Neural cell (in vitro differentiated cells): ENCODE results near the gene PBOV1. TPM values are rescaled to one million over a fixed set of nuclear protein-coding genes. Genes with fewer than 3 reads are reported as not detected.

Experiments used
- H2AFZ ChIP-seq: fragments of 200-600, 300-800 bp; sonication (generic), shearing (Covaris generic); 2 replicates; pipeline ENCODE4 v1.6.0; 2014; ENCODE audit warnings: low read depth, mild to moderate bottlenecking, antibody characterized with exemption, low read length, moderate library complexity
- H3F3A ChIP-seq: fragments of 200-600 bp; shearing (Covaris generic); 2 replicates; pipeline ENCODE4 v1.6.1; 2016; ENCODE audit warnings: mild to moderate bottlenecking, moderate library complexity, mixed read lengths, antibody characterized with exemption, low read length; ENCODE audit not compliant: insufficient read depth, poor library complexity, severe bottlenecking
- H3K27ac ChIP-seq: fragments of 200-600, 300-800 bp; sonication (generic), shearing (Covaris generic); 2 replicates; pipeline ENCODE4 v1.5.1; 2014; ENCODE audit warnings: mild to moderate bottlenecking, low read length, moderate library complexity
- H3K27me3 ChIP-seq: fragments of 300-800, 200-600 bp; sonication (generic), shearing (Covaris generic); 2 replicates; pipeline ENCODE4 v1.6.0; 2014; ENCODE audit warnings: mild to moderate bottlenecking, low read depth, low read length, moderate library complexity; ENCODE audit not compliant: insufficient read depth
- H3K36me3 ChIP-seq: fragments of 300-800, 200-600 bp; sonication (generic), shearing (Covaris generic); 2 replicates; pipeline ENCODE4 v1.5.1; 2014; ENCODE audit warnings: mild to moderate bottlenecking, antibody characterized with exemption, low read length, moderate library complexity; ENCODE audit not compliant: insufficient read depth
- H3K4me2 ChIP-seq: fragments of 300-800, 200-600 bp; sonication (generic), shearing (Covaris generic); 2 replicates; pipeline ENCODE4 v1.6.0; 2014; ENCODE audit warnings: mild to moderate bottlenecking, low read length
- H3K4me3 ChIP-seq: fragments of 300-800, 200-600 bp; sonication (generic), shearing (Covaris generic); 2 replicates; pipeline ENCODE4 v1.5.1; 2014; ENCODE audit warnings: mild to moderate bottlenecking, low read length, moderate library complexity
- H3K79me2 ChIP-seq: fragments of 200-600 bp; shearing (Covaris generic); replicated peaks from 2 replicates; pipeline ENCODE4 v1.6.0; 2014; ENCODE audit warnings: mild to moderate bottlenecking, low read length, moderate library complexity; ENCODE audit not compliant: insufficient read depth
- H3K9ac ChIP-seq: fragments of 300-800, 200-600 bp; sonication (generic), shearing (Covaris generic); 2 replicates; pipeline ENCODE4 v1.6.1; 2016; ENCODE audit warnings: mild to moderate bottlenecking, low read length, mixed read lengths
- H3K9me2 ChIP-seq: fragments of 200-600 bp; shearing (Covaris generic); 2 replicates; pipeline ENCODE4 v1.6.1; 2016; ENCODE audit warnings: mild to moderate bottlenecking, low read length, mixed read lengths; ENCODE audit not compliant: insufficient read depth
- H3K9me3 ChIP-seq: fragments of 200-600, 300-800 bp; sonication (generic), shearing (Covaris generic); 2 replicates; pipeline ENCODE4 v1.6.1; 2016; ENCODE audit warnings: mild to moderate bottlenecking, mixed run types, low read length, moderate library complexity, mixed read lengths
- H4K20me1 ChIP-seq: fragments of 200-600 bp; shearing (Covaris generic); 2 replicates; pipeline ENCODE4 v1.6.1; 2016; ENCODE audit warnings: mild to moderate bottlenecking, mixed run types; ENCODE audit not compliant: insufficient read depth
- EP300 ChIP-seq: fragments of 450-650 bp; conservative IDR thresholded peaks from 2 replicates; pipeline ENCODE4 v1.6.1; 2014; ENCODE audit warnings: antibody characterized with exemption, mild to moderate bottlenecking, moderate library complexity; ENCODE audit not compliant: poor library complexity, severe bottlenecking
- EZH2 ChIP-seq: fragments of 200-600, 300-800 bp; shearing (Covaris generic), sonication (generic); IDR thresholded peaks from 2 replicates; pipeline ENCODE4 v1.6.1; 2014; ENCODE audit warnings: antibody characterized with exemption, low read length, borderline replicate concordance, mild to moderate bottlenecking; ENCODE audit not compliant: insufficient read depth, poor library complexity, severe bottlenecking
- MXI1 ChIP-seq: fragments of 450-650 bp; conservative IDR thresholded peaks from 2 replicates; pipeline ENCODE4 v1.6.1; 2014; ENCODE audit warnings: antibody characterized with exemption, mild to moderate bottlenecking; ENCODE audit not compliant: poor library complexity, severe bottlenecking
- POLR2AphosphoS5 ChIP-seq: IDR thresholded peaks from 2 replicates; pipeline ENCODE4 v1.6.1; 2012
- RAD21 ChIP-seq: fragments of 450-650 bp; conservative IDR thresholded peaks from 2 replicates; pipeline ENCODE4 v1.6.1; 2014; ENCODE audit warnings: antibody characterized with exemption, mild to moderate bottlenecking, moderate library complexity
- REST ChIP-seq: IDR thresholded peaks from 2 replicates; pipeline ENCODE4 v1.6.1; 2012; ENCODE audit warnings: borderline replicate concordance
- SMC3 ChIP-seq: fragments of 450-650 bp; conservative IDR thresholded peaks from 2 replicates; pipeline ENCODE4 v1.6.1; 2014; ENCODE audit warnings: antibody characterized with exemption, mild to moderate bottlenecking, moderate library complexity; ENCODE audit not compliant: poor library complexity
- TAF1 ChIP-seq: IDR thresholded peaks from 2 replicates; pipeline ENCODE4 v1.6.1; 2012; ENCODE audit warnings: low read depth
- polyA plus RNA-seq: library from polyadenylated mRNA; depleted of rRNA; stranded (reverse); fragments of >200 nt; gene quantifications from 2 replicates; pipeline ENCODE4 v1.2.3, GENCODE V29; 2014
- TF ChIP-seq, protein P1 (sequence below): fragments of 450-650 bp; IDR thresholded peaks from 2 replicates; pipeline ENCODE4 v1.5.1; 2014; ENCODE audit warnings: antibody characterized with exemption, mild to moderate bottlenecking, moderate library complexity; ENCODE audit not compliant: poor library complexity, severe bottlenecking

The PBOV1 gene
- polyA plus RNA-seq, 1 donor from 2014 or later = not detected

DNA sequence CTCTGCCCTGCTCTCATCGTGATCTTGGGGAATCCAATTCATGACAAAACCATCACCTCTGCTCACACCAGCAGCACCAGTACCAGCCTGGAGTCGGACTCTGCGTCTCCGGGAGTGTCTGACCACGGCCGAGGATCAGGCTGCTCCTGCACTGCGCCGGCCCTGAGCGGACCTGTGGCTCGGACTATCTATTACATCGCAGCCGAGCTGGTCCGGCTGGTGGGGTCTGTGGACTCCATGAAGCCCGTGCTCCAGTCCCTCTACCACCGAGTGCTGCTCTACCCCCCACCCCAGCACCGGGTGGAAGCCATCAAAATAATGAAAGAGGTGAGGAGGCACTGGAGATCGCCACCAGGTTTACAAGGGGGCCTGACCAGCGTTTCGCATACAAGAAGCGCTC lies 37.2 kb upstream of the PBOV1 start:
- Histone ChIP-seq H3K4me2 (no peak overlapping the region), H3K9me3 (no peaks in the 10 kb centered on the region), H2AFZ (no peak overlapping the region), H3K27me3 (no peaks in the 10 kb centered on the region), H3K36me3 (no peaks in the 10 kb centered on the region), H4K20me1 (no peaks in the 10 kb centered on the region), H3K4me3 (no peak overlapping the region), H3K27ac (no peak overlapping the region), H3K9me2 (no peaks in the 10 kb centered on the region), H3F3A (no peaks in the 10 kb centered on the region), H3K79me2 (no peaks in the 10 kb centered on the region), H3K9ac (no peak overlapping the region)
- no peak for TF ChIP-seq TAF1
- no peak for TF ChIP-seq SMC3
- TF ChIP-seq EZH2 = no peak
- no peak for TF ChIP-seq REST
- no peak for TF ChIP-seq RAD21
- TF ChIP-seq EP300 = no peak
- TF ChIP-seq, protein P1, sequence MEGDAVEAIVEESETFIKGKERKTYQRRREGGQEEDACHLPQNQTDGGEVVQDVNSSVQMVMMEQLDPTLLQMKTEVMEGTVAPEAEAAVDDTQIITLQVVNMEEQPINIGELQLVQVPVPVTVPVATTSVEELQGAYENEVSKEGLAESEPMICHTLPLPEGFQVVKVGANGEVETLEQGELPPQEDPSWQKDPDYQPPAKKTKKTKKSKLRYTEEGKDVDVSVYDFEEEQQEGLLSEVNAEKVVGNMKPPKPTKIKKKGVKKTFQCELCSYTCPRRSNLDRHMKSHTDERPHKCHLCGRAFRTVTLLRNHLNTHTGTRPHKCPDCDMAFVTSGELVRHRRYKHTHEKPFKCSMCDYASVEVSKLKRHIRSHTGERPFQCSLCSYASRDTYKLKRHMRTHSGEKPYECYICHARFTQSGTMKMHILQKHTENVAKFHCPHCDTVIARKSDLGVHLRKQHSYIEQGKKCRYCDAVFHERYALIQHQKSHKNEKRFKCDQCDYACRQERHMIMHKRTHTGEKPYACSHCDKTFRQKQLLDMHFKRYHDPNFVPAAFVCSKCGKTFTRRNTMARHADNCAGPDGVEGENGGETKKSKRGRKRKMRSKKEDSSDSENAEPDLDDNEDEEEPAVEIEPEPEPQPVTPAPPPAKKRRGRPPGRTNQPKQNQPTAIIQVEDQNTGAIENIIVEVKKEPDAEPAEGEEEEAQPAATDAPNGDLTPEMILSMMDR = no peak
- TF ChIP-seq MXI1 = no peak
- TF ChIP-seq POLR2AphosphoS5 = no peak

DNA sequence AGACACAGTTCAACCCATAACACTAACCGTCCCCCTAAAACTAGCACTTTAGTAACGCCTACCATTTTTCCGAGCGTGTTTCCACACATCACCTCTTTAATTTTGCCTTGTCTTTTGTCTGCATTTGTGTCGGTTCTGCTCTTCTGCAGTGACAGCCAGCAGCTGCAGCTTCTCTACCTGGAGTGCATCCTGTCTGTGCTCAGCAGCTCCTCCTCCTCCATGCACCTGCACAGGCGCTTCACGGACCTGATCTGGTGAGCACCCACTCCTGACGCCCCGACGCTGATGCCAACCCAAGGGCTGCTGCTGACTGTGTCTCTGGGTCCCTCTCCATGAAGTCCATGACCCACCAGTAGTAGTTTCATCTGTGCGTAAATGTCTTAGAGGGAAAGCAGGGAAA lies 35.4 kb upstream of the PBOV1 start:
- Histone ChIP-seq H3K4me2 (no peak overlapping the region), H4K20me1 (no peaks in the 10 kb centered on the region), H3K4me3 (no peak overlapping the region), H3K27me3 (no peaks in the 10 kb centered on the region), H3K36me3 (no peaks in the 10 kb centered on the region), H2AFZ (no peak overlapping the region), H3K9me3 (no peaks in the 10 kb centered on the region), H3F3A (no peaks in the 10 kb centered on the region), H3K9me2 (no peaks in the 10 kb centered on the region), H3K9ac (no peak overlapping the region), H3K79me2 (no peaks in the 10 kb centered on the region), H3K27ac (no peak overlapping the region)
- TF ChIP-seq SMC3 (no peak), MXI1 (no peak), EZH2 (no peak), POLR2AphosphoS5 (no peak), TAF1 (no peak), REST (no peak), EP300 (no peak), RAD21 (no peak)
- TF ChIP-seq, protein P1 = no peak
